Inferior parietal cortex (tissue), 1 donor: ENCODE data around the gene NTN3.
"Not testable (repeated sequence)": the region's sequence is repeated elsewhere in the genome, so short reads cannot be mapped to it uniquely, and the experiment has no call there.

Source experiments
- DNase-seq: peaks from one replicate; pipeline ENCODE4 v3.0.0-alpha.2; 2016; ENCODE audit errors: extremely low spot score

The NTN3 gene

GRCh38 chr16:2479996-2480395 is 8.9 kb downstream of the NTN3 start:
- DNase-seq: not testable (repeated sequence)

GRCh38 chr16:2480948-2481347 is 9.9 kb downstream of the NTN3 start:
- no peak for DNase-seq

GRCh38 chr16:2481676-2482075 is 10.6 kb downstream of the NTN3 start:
- DNase-seq: no peak

- no peak for DNase-seq
These were observed 11.2 kb downstream of the NTN3 start for GRCh38 chr16:2482249-2482648.

GRCh38 chr16:2482708-2483534 is 11.8 kb downstream of the NTN3 start:
- no peak for DNase-seq

- DNase-seq: no peak
These were observed 13.1 kb downstream of the NTN3 start for GRCh38 chr16:2483939-2484897.

GRCh38 chr16:2484898-2485508 is 13.9 kb downstream of the NTN3 start:
- DNase-seq: no peak

GRCh38 chr16:2485811-2486507 is 14.9 kb downstream of the NTN3 start:
- no peak for DNase-seq

- no peak for DNase-seq
These were observed 15.8 kb downstream of the NTN3 start for GRCh38 chr16:2486645-2487516.

GRCh38 chr16:2487517-2487842 is 16.4 kb downstream of the NTN3 start:
- no peak for DNase-seq

- no peak for DNase-seq
These were observed 16.9 kb downstream of the NTN3 start for GRCh38 chr16:2487903-2488531.

- DNase-seq: no peak
These were observed 18.5 kb downstream of the NTN3 start for GRCh38 chr16:2489581-2489980.

- DNase-seq: no peak
These were observed 19.4 kb downstream of the NTN3 start for GRCh38 chr16:2490190-2491105.

GRCh38 chr16:2492292-2492691 is 21.2 kb downstream of the NTN3 start:
- no peak for DNase-seq

GRCh38 chr16:2493605-2494004 is 22.5 kb downstream of the NTN3 start:
- DNase-seq: no peak

- no peak for DNase-seq
These were observed 23.5 kb downstream of the NTN3 start for GRCh38 chr16:2494616-2495015.

GRCh38 chr16:2495041-2495440 is 23.9 kb downstream of the NTN3 start:
- DNase-seq: no peak

- DNase-seq: no peak
These were observed 25.4 kb downstream of the NTN3 start for GRCh38 chr16:2496223-2497115.
